Right kidney (tissue), 1 donor: ENCODE data around the gene TMPRSS7.

Source experiments
- DNase-seq: peaks from one replicate; pipeline ENCODE4 v3.0.0-alpha.2; 2016

Gene TMPRSS7

DNA sequence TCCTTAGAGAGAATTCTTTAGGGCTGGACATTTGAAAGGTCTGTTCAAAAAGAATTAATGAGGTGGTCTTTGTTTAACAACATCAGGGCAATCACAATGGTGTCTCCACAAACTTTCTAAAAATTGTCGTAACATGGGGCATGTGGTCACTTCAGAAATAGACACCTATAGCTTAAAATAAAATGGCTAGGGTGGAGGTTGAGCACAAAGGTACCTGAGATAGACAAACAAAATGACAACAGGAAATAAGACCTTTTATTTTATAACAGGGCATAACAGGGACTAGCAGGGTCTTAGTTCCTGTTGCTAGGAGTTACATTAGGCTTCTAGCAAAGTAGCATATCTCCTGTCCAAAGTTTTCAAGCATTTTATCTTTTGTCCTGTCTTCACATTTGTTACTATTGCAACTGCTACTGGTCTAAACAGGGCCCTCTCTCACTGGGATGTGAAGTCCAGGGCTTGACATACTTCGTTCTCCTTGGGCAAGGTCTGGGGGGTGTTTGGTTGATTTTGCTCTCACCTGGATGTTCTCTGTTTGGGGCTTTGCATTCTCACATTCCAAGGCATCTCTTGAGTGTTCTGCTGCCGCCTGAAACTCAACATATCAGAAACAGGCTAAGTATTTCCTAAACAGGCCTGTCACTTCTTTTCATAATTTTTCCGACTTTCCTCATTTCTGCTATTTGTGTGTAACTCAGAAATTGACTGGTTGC is 95.5 kb downstream of the TMPRSS7 start:
- no peak for DNase-seq

DNA sequence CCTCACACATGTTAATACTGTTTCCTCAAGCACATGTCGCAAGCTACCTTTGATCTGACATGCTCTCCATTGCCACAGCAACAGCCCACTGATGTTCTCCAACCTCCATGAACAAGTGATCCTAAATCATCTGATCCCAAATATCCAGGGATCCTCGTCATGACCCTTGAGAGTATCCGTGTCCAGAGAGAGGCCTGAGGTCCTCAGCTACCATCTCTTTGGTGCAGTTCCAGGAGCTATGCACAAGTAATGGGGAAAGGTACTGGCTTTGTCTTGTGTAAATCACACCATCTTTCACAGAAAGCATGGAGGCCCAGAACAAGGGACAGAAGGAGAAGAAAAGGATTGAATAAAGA is 96.1 kb downstream of the TMPRSS7 start:
- no peak for DNase-seq
